ENCODE results near the gene GPATCH8.

- TF ChIP-seq POLR2A (IDR thresholded peaks at IDR 0.05; ENCODE audit: low read depth, low read length) (no peak), TAF1 (IDR thresholded peaks at IDR 0.05; ENCODE audit: borderline replicate concordance, low read depth, low read length) (no peak)
These were observed 148.3 kb downstream of the GPATCH8 start for GRCh38 chr17:44354582-44355561.

Measured in GM12892 (cell line).